ES-I3 (cell line): ENCODE data around the gene CACNA1A.

Experiments
- H3K36me3 ChIP-seq: 2 replicates; pipeline ENCODE4 v1.6.1; 2013; ENCODE audit warnings: mild to moderate bottlenecking, low read length, control low read depth, moderate library complexity; ENCODE audit not compliant: insufficient read depth
- H3K4me1 ChIP-seq: 2 replicates; pipeline ENCODE4 v1.6.1; 2013; ENCODE audit warnings: mild to moderate bottlenecking, control low read depth, low read length; ENCODE audit not compliant: insufficient read depth
- H3K9ac ChIP-seq: 2 replicates; pipeline ENCODE4 v1.6.1; 2013; ENCODE audit warnings: low read depth, mild to moderate bottlenecking, low read length, moderate library complexity
- H3K9me3 ChIP-seq: 2 replicates; pipeline ENCODE4 v1.6.1; 2013; ENCODE audit warnings: mild to moderate bottlenecking, low read length, moderate library complexity; ENCODE audit not compliant: control insufficient read depth, insufficient read depth

Gene CACNA1A

GRCh38 chr19:13162724-13163608 lies 343.3 kb downstream of the CACNA1A start:
- peak overlapping the region; percentile 71 for H3K9ac ChIP-seq
- H3K36me3 ChIP-seq: no peaks in the 10 kb centered on the region
- no peaks in the 10 kb centered on the region for H3K9me3 ChIP-seq
- peaks cover 23% of the 10 kb centered on the region for H3K4me1 ChIP-seq

- H3K36me3 ChIP-seq: no peaks in the 10 kb centered on the region
- H3K9me3 ChIP-seq: no peaks in the 10 kb centered on the region
- H3K4me1 ChIP-seq: peaks cover 20% of the 10 kb centered on the region
- H3K9ac ChIP-seq: no peak overlapping the region
Measured at GRCh38 chr19:13160557-13160956, 345.7 kb downstream of the CACNA1A start.

- H3K4me1 ChIP-seq: peaks cover 12% of the 10 kb centered on the region; the same call in 1 of the 2 replicates
- H3K9ac ChIP-seq: no peak overlapping the region
- H3K9me3 ChIP-seq: no peaks in the 10 kb centered on the region
- H3K36me3 ChIP-seq: no peaks in the 10 kb centered on the region
Measured at GRCh38 chr19:13159713-13160112, 346.6 kb downstream of the CACNA1A start.
